A673 (cell line): ENCODE measurements around the gene F13A1. TPM values are rescaled to one million over a fixed set of nuclear protein-coding genes. Genes with fewer than 3 reads are reported as not detected.

ENCODE experiments used
- BruUV-seq: library from RNA; stranded (reverse); fragments of 400-500 nt; replicated peaks from 2 replicates; lab custom pipeline; 2021; lab: Mats Ljungman, UMichigan
- CTCF ChIA-PET: fragments of 300-600 bp; sonication (Branson Sonifier 250); formaldehyde crosslinking; loops from one replicate; lab custom pipeline; 2022; ENCODE audit warnings: antibody characterized with exemption; lab: Charles Lee
- POLR2A ChIA-PET: fragments of 300-600 bp; sonication (Branson Sonifier 250); formaldehyde crosslinking; loops from one replicate; lab custom pipeline; 2022; ENCODE audit warnings: antibody characterized with exemption; ENCODE audit not compliant: low non-redundant PET; lab: Charles Lee
- DNase-seq: peaks from one replicate; pipeline ENCODE4 v3.0.0-alpha.2; 2015; ENCODE audit warnings: low spot score
- H3K27ac ChIP-seq: fragments of 200-600 bp; sonication (generic); 2 replicates; pipeline ENCODE4 v1.5.1; 2016; ENCODE audit warnings: mixed run types, low read depth, mild to moderate bottlenecking, mixed read lengths, antibody characterized with exemption, low read length; ENCODE audit not compliant: poor library complexity, severe bottlenecking
- H3K27me3 ChIP-seq: fragments of 200-600 bp; sonication (generic); replicated peaks from 2 replicates; pipeline ENCODE4 v1.6.1; 2017; ENCODE audit warnings: mixed run types, low read depth, mild to moderate bottlenecking, mixed read lengths, antibody characterized with exemption, low read length; ENCODE audit not compliant: insufficient read depth, poor library complexity
- H3K36me3 ChIP-seq: fragments of 200-600 bp; sonication (generic); 2 replicates; pipeline ENCODE4 v1.6.1; 2016; ENCODE audit warnings: mixed run types, mild to moderate bottlenecking, mixed read lengths, antibody characterized with exemption, low read length; ENCODE audit not compliant: insufficient read depth, poor library complexity, severe bottlenecking
- H3K4me1 ChIP-seq: fragments of 200-600 bp; sonication (generic); 2 replicates; pipeline ENCODE4 v1.6.1; 2017; ENCODE audit warnings: mixed run types, mild to moderate bottlenecking, mixed read lengths, antibody characterized with exemption, low read length; ENCODE audit not compliant: insufficient read depth, poor library complexity, severe bottlenecking
- H3K4me3 ChIP-seq: fragments of 200-600 bp; sonication (generic); 2 replicates; pipeline ENCODE4 v1.5.1; 2016; ENCODE audit warnings: low read depth, mixed run types, mild to moderate bottlenecking, mixed read lengths, low read length; ENCODE audit not compliant: poor library complexity, severe bottlenecking
- H3K9me3 ChIP-seq: fragments of 200-600 bp; sonication (generic); 2 replicates; pipeline ENCODE4 v1.6.1; 2016; ENCODE audit warnings: mixed run types, low read depth, mild to moderate bottlenecking, mixed read lengths, antibody characterized with exemption, low read length; ENCODE audit not compliant: poor library complexity, severe bottlenecking
- EZH2 ChIP-seq: fragments of 200-600 bp; sonication (generic); IDR thresholded peaks from 2 replicates; pipeline ENCODE4 v1.6.1; 2017; ENCODE audit warnings: borderline replicate concordance, low read depth, mild to moderate bottlenecking, mixed read lengths, antibody characterized with exemption, low read length; ENCODE audit not compliant: poor library complexity, severe bottlenecking
- intact Hi-C: fragments of 100-400 bp; cut with micrococcal nuclease; formaldehyde crosslinking; loops from one replicate; pipeline ENCODE4 v1.10.0; 2022; ENCODE audit not compliant: unreplicated experiment
- total RNA-seq: library from RNA; stranded (reverse); gene quantifications from 2 replicates; pipeline ENCODE4 v1.2.3, GENCODE V29; 2021
- TF ChIP-seq, protein P1 (sequence below): fragments of 300-800, 200-600 bp; sonication (generic); conservative IDR thresholded peaks from 2 replicates; pipeline ENCODE4 v1.5.1; 2017; ENCODE audit warnings: low read depth, mild to moderate bottlenecking, antibody characterized with exemption, low read length, moderate library complexity, mixed read lengths

Gene F13A1
- total RNA-seq, 1 experiment from 2014 or later = not detected

DNA sequence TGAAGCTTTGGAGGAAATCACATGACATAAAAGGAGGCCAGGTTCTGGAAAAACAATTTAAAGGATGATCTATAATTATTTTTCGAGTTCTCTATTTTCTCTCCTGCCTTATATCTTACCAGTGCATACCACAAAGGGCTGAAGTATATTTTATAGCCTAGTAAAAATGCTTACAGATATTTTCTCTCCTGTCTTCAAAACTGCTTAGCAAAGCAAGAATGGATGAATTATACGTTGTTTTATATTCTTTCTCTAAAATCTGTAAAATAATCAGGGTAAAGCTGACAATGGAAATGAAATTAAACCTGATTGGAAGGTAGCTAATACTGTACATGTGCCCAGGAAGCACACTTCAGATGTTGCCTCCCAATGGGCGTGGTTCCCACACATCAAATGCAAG, 123.7 kb downstream of the F13A1 start:
- TF ChIP-seq, protein P1, sequence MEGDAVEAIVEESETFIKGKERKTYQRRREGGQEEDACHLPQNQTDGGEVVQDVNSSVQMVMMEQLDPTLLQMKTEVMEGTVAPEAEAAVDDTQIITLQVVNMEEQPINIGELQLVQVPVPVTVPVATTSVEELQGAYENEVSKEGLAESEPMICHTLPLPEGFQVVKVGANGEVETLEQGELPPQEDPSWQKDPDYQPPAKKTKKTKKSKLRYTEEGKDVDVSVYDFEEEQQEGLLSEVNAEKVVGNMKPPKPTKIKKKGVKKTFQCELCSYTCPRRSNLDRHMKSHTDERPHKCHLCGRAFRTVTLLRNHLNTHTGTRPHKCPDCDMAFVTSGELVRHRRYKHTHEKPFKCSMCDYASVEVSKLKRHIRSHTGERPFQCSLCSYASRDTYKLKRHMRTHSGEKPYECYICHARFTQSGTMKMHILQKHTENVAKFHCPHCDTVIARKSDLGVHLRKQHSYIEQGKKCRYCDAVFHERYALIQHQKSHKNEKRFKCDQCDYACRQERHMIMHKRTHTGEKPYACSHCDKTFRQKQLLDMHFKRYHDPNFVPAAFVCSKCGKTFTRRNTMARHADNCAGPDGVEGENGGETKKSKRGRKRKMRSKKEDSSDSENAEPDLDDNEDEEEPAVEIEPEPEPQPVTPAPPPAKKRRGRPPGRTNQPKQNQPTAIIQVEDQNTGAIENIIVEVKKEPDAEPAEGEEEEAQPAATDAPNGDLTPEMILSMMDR = no peak
- TF ChIP-seq EZH2 = no peak
- H3K9me3 ChIP-seq = no peaks in the 10 kb centered on the region
- H3K4me3 ChIP-seq = no peak overlapping the region
- ChIA-PET CTCF (no interaction called here), POLR2A (no interaction called here)
- H3K36me3 ChIP-seq = no peaks in the 10 kb centered on the region
- H3K27ac ChIP-seq = no peak overlapping the region
- H3K27me3 ChIP-seq = peaks cover 18% of the 10 kb centered on the region
- no TSS peak for BruUV-seq
- intact Hi-C loops = no loop called here
- H3K4me1 ChIP-seq = no peaks in the 10 kb centered on the region
- DNase-seq = no peak

DNA sequence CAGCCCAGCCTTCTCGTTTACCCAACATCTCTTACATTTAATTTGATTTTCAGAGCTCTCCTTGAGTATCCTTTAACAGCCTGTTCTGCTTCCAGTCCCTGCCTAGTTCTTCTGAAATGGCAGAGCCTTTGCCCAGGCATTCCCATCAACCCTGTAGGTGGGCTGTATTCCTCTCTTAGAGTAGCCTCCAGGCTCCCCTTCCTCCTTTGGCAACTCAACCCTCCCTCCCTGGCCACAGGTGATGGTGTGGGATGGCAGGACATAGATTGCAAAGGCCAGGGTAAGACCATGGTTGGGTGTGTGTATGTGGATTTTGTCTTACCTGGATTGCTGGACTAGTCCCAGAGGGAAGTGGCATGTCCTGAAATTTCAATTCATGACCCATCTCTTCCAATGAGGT, 125.4 kb downstream of the F13A1 start:
- Histone ChIP-seq H3K4me1 (no peaks in the 10 kb centered on the region), H3K27me3 (peaks cover 18% of the 10 kb centered on the region), H3K9me3 (no peaks in the 10 kb centered on the region), H3K27ac (no peak overlapping the region), H3K36me3 (no peaks in the 10 kb centered on the region), H3K4me3 (no peak overlapping the region)
- no peak for DNase-seq
- CTCF ChIA-PET = no interaction called here
- BruUV-seq = no TSS peak
- POLR2A ChIA-PET = interaction anchor here (0.6 kb wide), 1 partner anchor 133 kb away, joined by 4 read pairs; no protein-coding TSS in a partner anchor
- intact Hi-C loops = no loop called here
- TF ChIP-seq, protein P1 = no peak
- no peak for TF ChIP-seq EZH2

GRCh38 chr6:6193221-6193745, 127.2 kb downstream of the F13A1 start:
- H3K27ac ChIP-seq = no peak overlapping the region
- no peak for TF ChIP-seq EZH2
- DNase-seq = no peak
- peaks cover 14% of the 10 kb centered on the region for H3K27me3 ChIP-seq
- intact Hi-C loops = no loop called here
- H3K4me3 ChIP-seq = no peak overlapping the region
- no peaks in the 10 kb centered on the region for H3K36me3 ChIP-seq
- H3K9me3 ChIP-seq = no peaks in the 10 kb centered on the region
- ChIA-PET POLR2A (no interaction called here), CTCF (no interaction called here)
- no TSS peak for BruUV-seq
- no peaks in the 10 kb centered on the region for H3K4me1 ChIP-seq

- H3K27ac ChIP-seq = no peak overlapping the region
- no peaks in the 10 kb centered on the region for H3K4me1 ChIP-seq
- BruUV-seq = no TSS peak
- CTCF ChIA-PET = no interaction called here
- peaks cover 14% of the 10 kb centered on the region for H3K27me3 ChIP-seq
- POLR2A ChIA-PET = no interaction called here
- TF ChIP-seq, protein P1 = no peak
- no peak for TF ChIP-seq EZH2
- no peaks in the 10 kb centered on the region for H3K9me3 ChIP-seq
- H3K4me3 ChIP-seq = no peak overlapping the region
- DNase-seq = no peak
- intact Hi-C loops = no loop called here
- no peaks in the 10 kb centered on the region for H3K36me3 ChIP-seq
Measured at GRCh38 chr6:6191909-6192308, 128.6 kb downstream of the F13A1 start.
